ENCODE measurements around the gene C12orf60.
A peak's percentile ranks its signal among the peaks of the same experiment; 100 is the strongest.

C12orf60 gene

DNA sequence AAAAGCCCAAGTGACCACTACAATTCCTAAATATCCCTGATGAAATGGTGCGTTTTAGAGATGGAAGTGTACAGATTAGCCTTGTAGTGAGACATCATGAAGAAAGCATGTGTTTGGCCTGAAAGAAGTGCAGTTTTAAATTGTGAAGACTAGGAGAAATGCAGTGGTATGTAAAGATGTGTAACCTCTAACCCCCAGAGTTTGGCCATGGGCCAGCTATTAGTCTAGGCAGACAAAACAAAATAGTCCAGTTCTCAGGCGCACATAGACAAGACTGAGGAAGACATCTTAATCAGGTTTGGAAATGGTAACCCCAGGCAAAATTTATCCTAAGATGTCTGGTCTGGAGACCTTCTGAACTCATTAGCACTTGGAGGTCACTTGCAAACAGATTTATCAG lies 23.6 kb upstream of the C12orf60 start:
- no peak for DNase-seq

DNA sequence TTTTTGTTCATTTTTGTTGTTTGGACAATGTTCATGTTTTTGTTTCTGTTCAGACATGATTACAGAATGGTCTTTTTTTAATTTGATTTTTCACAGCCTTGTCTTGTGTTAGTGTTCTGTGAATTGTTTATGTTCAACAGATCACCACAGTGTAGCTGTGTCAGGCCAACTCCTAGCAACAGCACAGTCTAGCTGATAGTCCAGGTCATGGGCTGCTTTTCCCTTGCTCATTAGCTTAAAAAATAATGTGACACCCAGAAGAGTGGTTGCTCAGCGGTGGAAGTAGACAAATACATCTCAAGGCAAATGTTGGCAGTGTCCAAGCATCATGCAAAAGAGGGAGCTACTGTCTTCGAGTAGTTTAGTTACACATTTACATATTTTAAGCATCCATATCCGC lies 22.6 kb upstream of the C12orf60 start:
- DNase-seq = no peak

DNA sequence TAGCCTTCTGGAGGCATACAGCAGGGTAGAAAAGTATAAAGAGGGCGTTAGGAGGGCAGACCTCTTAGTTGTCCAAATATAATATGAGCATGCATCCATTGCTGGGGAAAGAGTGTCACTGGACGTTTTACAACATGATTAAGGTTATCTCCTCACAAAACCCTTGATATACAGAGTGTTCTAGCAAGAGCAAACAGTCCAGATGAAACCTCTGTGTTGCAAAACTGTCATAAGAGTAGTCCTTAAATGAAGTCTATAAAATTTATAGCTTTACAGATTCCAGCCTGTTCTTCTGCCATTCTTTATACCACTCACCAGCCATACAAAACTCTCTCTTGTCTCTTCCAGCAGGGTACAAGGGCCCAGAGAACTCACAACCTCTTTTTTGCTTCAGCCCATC lies 21.9 kb upstream of the C12orf60 start:
- no peak for DNase-seq

- DNase-seq = no peak
Measured at GRCh38 chr12:14782756-14783155, 20.7 kb upstream of the C12orf60 start.

DNA sequence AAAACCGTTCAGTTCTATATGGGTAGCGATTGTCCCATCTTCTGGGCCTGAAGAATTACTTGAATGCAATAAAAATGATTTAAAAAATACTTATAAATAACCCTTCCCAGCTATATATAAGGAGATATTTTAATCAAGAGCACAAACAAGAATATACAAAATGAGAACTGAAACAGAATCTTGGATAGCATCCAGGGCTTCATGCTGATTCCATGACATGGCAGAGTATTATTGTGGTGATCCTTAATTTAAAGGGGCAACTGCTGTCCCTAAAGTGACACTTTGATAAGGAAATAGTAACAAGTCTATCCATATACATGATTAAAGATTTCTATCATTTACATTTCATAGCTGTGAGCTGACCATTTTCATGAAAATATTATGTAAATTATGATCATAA lies 19.0 kb upstream of the C12orf60 start:
- DNase-seq = no peak

GRCh38 chr12:14785568-14785967 lies 17.9 kb upstream of the C12orf60 start:
- DNase-seq = no peak

- DNase-seq = no peak
Measured at GRCh38 chr12:14795028-14795448, 8.4 kb upstream of the C12orf60 start.

DNA sequence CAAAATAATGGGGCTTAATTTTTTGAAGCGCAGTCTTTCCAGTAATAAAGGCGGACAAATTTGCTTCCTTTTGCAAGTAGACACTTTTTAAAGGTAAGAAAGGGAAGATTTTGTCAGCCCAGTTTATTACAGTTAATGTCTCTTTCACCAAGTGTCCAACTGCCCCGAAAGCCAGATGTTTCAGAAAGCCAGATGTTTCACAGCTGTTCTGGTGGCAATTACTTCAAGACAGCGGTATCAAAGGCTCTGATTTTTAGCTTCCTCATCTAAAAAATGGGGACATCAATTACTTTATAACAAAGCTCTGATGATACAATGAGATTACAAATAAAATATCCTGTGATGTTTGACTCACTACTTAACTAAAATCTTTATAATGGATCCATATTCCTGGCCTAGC lies 1.2 kb upstream of the C12orf60 start:
- no peak for DNase-seq

DNA sequence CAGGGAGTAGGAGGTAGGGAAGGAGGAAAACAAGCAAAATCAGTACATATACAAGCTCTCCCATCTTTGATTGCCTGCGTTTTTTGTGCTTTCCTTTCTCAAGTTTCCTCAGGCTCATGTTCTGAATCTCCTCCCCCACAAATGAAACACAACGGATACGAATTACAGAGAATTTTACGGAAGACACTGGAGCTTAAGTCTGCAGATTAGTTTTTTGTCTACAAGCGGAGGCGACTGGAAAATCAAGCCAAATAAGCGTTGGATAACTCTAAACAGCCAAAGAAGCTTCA lies 804 bp upstream of the C12orf60 start:
- DNase-seq = no peak

- no peak for DNase-seq
Measured at GRCh38 chr12:14803830-14804160, 325 bp downstream of the C12orf60 start.

DNA sequence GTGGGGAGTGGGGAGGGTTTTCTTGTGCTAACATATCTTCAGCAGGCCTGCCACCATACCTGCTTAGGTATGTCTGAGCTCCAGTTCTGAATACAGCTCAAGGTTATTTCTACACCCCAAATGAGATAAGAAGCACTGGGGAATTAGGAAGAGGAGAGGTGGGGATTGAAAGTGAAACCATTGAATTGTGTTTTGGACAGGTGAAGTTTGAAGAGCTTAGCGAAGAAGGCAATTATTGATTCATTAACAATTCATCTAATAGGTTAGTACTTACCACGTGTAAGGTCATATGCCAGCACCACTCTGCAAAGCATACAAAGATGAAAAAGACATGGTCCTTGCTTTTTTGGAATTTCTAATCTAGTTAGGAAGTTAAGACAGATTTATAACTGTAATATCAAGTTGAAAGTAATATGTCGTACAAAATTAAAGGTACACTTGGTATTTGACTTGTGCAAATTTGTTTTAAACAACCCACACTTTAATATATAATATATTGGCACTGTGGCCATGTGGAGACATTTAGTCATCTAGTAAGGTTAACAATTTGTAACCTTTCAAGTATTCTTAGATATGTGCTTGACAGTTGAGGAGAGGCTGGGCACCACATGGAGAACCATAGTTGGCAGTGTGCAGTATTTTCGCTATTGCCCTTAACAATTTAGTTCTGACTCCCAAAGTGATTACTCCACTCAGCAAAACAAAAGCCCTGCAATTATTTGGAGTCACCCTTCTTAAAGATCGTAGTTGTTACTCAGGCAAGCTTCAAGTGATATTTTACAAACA lies 6.9 kb downstream of the C12orf60 start:
- no peak for DNase-seq

GRCh38 chr12:14810953-14811483 lies 7.5 kb downstream of the C12orf60 start:
- DNase-seq = no peak

- no peak for DNase-seq
Measured at GRCh38 chr12:14811486-14811885, 8.0 kb downstream of the C12orf60 start.

DNA sequence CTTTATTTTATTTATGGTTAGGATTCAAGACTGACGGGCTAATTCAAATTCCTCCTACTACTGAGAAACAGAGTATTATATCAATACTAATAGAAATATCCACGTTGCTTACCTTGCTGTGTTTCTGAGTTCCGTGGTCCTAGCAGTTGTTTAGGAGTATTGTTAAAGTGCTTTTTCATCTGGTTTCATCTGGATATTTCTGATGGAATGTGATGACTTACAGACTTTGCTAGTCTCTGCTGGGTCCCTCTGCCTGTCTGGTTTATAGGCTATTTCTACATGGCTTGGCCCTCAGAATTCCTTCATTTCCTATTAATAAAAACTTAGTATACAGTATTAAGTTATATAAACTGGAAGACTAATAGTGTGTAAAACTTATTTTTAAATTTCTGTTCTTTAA lies 10.5 kb downstream of the C12orf60 start, which contains the start of gene SMCO3:
TSS of gene SMCO3 (minus strand) at position 169 of the 400 bp plus-strand sequence. CDS start 7,502 bp downstream, outside the sequence.
- DNase-seq = no peak

DNA sequence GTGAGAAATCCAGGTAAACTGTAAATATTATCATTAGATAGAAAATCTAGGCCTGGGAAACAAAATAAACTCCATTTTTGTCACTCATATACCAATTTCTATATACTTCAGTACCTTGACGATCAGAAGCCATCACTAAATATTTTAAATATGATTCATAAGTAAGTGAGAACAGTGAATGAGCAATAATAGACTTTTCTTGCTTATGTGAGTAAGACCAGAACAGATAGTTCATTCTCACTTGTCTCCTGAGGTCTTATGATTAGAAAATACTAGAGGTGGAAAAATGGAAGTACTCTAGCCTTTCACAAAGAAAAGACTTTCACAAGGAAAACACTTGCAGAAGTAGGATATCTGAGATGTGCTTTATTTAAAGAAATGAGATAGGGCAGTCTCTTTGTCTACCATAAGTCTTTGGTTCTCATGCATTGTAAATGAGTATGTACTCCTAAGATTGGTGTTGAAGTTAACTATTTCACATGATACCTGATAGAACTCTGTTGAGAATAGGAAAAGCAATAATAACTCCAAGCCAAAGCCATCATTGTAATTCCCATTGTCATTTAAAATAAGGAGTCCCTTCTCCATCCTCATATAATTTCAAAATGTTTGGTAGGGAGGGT lies 20.7 kb downstream of the C12orf60 start:
- no peak for DNase-seq

DNA sequence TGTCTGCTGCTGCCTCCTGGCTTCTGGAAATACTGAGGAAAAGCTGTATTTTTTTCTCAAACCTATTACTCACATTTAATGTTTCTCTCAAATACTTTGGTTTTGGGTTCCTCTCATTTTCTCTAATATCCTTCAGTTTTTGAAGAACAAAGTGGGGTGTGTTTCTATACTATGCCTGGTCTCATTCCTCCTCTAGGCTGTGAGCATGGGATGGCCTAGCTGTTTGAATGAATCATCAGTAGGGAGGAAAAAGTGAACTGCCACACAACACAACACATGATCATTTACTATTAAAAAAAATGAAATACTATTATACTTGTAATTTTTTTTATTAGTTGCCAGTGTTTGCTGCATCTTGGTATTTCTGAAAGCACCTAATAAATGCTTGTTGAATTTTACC lies 21.8 kb downstream of the C12orf60 start:
- no peak for DNase-seq

- no peak for DNase-seq
Measured at GRCh38 chr12:14826491-14826890, 23.0 kb downstream of the C12orf60 start.

DNA sequence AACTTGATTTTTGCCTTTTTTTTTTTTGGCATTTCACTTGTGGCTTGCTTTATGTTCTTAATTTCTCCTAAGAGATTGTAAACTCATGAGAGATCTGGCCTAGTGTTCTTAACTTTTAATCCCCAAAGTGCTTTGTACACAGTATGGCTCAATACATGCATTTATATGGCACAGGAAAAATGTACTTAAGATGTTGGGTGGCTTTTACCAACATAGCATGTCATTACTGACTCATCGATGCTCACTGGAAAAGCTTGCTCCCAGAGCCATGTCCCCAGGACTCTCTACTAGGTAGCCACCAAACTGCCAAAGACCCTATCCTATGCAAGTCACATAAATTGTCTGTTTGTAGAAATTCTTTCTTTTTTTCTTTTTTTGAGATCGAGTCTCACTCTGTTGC lies 23.6 kb downstream of the C12orf60 start:
- no peak for DNase-seq

GRCh38 chr12:14828892-14829291 lies 25.4 kb downstream of the C12orf60 start:
- peak; percentile 19 for DNase-seq

DNA sequence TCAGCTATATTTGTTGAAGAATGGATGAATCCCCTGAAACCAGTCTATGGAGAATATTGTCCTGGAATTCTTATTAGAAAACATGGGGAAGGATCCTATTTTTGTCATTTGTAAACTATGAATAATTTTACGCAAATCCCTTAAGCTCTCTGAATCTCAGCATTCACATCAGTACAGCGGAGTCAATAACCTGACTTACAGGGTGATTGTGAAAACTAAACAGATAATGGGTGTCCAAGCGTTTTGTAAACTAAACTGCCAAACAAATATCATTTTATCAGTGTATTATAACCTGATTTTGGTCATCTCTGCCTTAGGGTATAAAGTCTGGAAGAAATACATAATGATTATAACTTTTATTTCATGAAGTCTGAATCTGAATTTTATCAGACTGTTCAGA lies 29.9 kb downstream of the C12orf60 start:
- DNase-seq = no peak

DNA sequence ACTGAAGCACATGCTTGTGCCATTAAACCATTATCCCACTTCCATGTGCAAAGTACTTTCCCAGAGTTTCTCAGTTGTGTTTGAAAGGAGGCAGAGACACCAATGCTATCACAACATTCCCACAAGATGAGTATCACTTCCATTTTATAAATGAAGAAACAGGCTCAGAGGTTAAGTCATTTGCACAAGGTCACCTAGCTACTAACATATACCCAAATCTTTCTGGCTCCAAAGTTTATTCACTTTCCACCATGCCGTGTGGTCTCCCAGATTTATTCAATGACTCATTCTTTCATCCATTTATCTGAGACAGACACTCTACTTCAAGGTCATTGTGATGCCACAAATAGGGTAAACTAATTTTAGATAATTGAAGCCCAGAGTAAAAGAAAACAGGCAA lies 30.5 kb downstream of the C12orf60 start:
- DNase-seq = no peak

- DNase-seq = no peak
Measured at GRCh38 chr12:14834509-14834908, 31.0 kb downstream of the C12orf60 start.

DNA sequence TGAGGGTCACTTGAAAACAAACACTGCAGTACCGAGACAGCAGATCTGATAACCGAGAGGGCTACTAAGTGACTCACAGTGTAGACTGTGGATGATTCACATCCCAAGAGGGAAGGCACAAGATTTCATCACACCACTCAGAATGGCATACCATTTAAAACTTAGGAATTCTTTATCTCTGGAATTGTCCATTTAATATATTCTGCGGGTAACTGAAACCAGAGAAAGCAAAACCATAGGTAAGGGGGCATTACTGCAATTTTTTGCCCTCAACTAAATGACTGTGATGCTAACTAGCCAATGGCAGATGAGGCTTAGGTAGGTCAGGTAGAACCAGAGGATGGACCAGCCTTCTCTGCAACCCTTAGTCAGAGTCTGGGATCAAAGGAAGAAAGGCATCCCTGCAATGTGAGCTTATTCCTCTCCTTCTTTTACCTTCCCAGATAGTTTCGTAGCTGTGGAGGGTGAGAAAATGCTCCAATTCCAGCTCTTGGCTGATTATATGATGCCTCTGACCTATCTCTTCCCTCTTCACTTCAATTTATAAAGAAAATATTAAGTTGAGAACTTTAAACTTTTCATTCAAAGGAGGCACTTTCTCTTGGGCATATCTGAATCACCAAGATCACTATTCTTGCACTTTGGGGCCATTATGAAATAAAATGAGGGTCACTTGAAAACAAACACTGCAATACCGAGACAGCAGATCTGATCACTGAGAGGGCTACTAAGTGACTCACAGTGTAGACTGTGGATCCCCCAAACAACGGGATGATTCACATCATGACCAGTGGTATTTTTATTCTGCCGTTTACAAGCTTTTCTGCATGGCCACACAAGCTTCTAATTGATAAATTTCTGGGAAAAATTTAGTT lies 33.1 kb downstream of the C12orf60 start:
- DNase-seq = no peak

- no peak for DNase-seq
Measured at GRCh38 chr12:14839262-14839661, 35.8 kb downstream of the C12orf60 start.
